ENCODE data around the gene MYH8. TPM values are rescaled to one million over a fixed set of nuclear protein-coding genes. Genes with fewer than 3 reads are reported as not detected.

The MYH8 gene
- total and polyA plus RNA-seq, 2 experiments from 2014 or later, result not detected

DNA sequence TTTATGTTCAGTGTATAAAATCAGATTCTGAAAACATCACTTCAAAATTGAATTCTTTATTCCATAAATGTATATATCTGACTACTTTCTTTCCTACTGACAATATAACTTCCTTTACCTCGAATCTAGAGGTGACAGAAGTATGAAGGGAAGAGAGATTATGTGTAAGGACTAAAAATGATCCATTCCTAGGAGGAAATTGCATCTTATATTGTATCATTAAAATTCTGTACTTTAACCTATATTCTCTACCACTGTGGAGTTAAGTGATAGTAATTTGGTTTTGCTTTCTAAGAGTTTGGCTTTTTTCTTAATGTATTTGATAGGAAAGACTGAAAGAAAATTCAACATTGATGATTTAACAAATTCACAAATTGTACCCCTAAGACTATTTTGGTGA, 36.2 kb upstream of the MYH8 start:
- ATAC-seq, result no peak
- Histone ChIP-seq H3K27ac (ENCODE audit: low read depth) (no peak overlapping the region), H4K20me1 (replicated peaks; ENCODE audit: insufficient read depth) (no peaks in the 10 kb centered on the region), H3K4me1 (ENCODE audit: insufficient read depth) (no peaks in the 10 kb centered on the region), H3F3A (replicated peaks; ENCODE audit: low read depth) (no peaks in the 10 kb centered on the region), H3K4me3 (no peak overlapping the region), H3K36me3 (ENCODE audit: insufficient read depth) (no peaks in the 10 kb centered on the region), H3K27me3 (ENCODE audit: insufficient read depth) (no peaks in the 10 kb centered on the region), H3K9me2 (ENCODE audit: insufficient read depth) (no peaks in the 10 kb centered on the region), H3K79me2 (replicated peaks; ENCODE audit: insufficient read depth) (no peaks in the 10 kb centered on the region), H2AFZ (no peak overlapping the region), H3K4me2 (no peak overlapping the region)
- no peaks in the 10 kb centered on the region for H3K9me3 Mint-ChIP-seq
- H3K27me3 Mint-ChIP-seq (ENCODE audit: insufficient read depth, low read depth, poor library complexity), result no peaks in the 10 kb centered on the region
- H3K4me1 Mint-ChIP-seq, result peaks cover 2% of the 10 kb centered on the region; the same call in 1 of the 3 replicates
- no peak for DNase-seq (ENCODE audit: low spot score)
- H3K36me3 Mint-ChIP-seq (ENCODE audit: low read depth), result no peaks in the 10 kb centered on the region
- no peak overlapping the region for H3K27ac Mint-ChIP-seq
- TF ChIP-seq NANOG (IDR thresholded peaks at IDR 0.05; ENCODE audit: borderline replicate concordance) (no peak), ZNF114 (CRISPR knock-in tag; IDR thresholded peaks at IDR 0.05) (no peak), EZH2 (IDR thresholded peaks at IDR 0.05; ENCODE audit: low read depth, unreplicated experiment) (no peak), ZNF331 (CRISPR knock-in tag; IDR thresholded peaks at IDR 0.05; ENCODE audit: low read depth) (no peak), JUNB (IDR thresholded peaks at IDR 0.05; ENCODE audit: unreplicated experiment) (no peak), POLR2AphosphoS5 (IDR thresholded peaks at IDR 0.05; ENCODE audit: low read depth) (no peak), CREB1 (CRISPR knock-in tag; IDR thresholded peaks at IDR 0.05; ENCODE audit: low read depth) (no peak)
- TF ChIP-seq, protein P1, sequence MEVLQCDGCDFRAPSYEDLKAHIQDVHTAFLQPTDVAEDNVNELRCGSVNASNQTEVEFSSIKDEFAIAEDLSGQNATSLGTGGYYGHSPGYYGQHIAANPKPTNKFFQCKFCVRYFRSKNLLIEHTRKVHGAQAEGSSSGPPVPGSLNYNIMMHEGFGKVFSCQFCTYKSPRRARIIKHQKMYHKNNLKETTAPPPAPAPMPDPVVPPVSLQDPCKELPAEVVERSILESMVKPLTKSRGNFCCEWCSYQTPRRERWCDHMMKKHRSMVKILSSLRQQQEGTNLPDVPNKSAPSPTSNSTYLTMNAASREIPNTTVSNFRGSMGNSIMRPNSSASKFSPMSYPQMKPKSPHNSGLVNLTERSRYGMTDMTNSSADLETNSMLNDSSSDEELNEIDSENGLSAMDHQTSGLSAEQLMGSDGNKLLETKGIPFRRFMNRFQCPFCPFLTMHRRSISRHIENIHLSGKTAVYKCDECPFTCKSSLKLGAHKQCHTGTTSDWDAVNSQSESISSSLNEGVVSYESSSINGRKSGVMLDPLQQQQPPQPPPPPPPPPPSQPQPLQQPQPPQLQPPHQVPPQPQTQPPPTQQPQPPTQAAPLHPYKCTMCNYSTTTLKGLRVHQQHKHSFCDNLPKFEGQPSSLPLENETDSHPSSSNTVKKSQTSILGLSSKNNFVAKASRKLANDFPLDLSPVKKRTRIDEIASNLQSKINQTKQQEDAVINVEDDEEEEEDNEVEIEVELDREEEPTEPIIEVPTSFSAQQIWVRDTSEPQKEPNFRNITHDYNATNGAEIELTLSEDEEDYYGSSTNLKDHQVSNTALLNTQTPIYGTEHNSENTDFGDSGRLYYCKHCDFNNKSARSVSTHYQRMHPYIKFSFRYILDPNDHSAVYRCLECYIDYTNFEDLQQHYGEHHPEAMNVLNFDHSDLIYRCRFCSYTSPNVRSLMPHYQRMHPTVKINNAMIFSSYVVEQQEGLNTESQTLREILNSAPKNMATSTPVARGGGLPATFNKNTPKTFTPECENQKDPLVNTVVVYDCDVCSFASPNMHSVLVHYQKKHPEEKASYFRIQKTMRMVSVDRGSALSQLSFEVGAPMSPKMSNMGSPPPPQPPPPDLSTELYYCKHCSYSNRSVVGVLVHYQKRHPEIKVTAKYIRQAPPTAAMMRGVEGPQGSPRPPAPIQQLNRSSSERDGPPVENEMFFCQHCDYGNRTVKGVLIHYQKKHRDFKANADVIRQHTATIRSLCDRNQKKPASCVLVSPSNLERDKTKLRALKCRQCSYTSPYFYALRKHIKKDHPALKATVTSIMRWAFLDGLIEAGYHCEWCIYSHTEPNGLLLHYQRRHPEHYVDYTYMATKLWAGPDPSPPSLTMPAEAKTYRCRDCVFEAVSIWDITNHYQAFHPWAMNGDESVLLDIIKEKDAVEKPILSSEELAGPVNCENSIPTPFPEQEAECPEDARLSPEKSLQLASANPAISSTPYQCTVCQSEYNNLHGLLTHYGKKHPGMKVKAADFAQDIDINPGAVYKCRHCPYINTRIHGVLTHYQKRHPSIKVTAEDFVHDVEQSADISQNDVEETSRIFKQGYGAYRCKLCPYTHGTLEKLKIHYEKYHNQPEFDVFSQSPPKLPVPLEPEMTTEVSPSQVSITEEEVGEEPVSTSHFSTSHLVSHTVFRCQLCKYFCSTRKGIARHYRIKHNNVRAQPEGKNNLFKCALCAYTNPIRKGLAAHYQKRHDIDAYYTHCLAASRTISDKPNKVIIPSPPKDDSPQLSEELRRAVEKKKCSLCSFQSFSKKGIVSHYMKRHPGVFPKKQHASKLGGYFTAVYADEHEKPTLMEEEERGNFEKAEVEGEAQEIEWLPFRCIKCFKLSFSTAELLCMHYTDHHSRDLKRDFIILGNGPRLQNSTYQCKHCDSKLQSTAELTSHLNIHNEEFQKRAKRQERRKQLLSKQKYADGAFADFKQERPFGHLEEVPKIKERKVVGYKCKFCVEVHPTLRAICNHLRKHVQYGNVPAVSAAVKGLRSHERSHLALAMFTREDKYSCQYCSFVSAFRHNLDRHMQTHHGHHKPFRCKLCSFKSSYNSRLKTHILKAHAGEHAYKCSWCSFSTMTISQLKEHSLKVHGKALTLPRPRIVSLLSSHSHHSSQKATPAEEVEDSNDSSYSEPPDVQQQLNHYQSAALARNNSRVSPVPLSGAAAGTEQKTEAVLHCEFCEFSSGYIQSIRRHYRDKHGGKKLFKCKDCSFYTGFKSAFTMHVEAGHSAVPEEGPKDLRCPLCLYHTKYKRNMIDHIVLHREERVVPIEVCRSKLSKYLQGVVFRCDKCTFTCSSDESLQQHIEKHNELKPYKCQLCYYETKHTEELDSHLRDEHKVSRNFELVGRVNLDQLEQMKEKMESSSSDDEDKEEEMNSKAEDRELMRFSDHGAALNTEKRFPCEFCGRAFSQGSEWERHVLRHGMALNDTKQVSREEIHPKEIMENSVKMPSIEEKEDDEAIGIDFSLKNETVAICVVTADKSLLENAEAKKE (CRISPR knock-in tag; IDR thresholded peaks at IDR 0.05), result no peak
- TF ChIP-seq, protein P2, sequence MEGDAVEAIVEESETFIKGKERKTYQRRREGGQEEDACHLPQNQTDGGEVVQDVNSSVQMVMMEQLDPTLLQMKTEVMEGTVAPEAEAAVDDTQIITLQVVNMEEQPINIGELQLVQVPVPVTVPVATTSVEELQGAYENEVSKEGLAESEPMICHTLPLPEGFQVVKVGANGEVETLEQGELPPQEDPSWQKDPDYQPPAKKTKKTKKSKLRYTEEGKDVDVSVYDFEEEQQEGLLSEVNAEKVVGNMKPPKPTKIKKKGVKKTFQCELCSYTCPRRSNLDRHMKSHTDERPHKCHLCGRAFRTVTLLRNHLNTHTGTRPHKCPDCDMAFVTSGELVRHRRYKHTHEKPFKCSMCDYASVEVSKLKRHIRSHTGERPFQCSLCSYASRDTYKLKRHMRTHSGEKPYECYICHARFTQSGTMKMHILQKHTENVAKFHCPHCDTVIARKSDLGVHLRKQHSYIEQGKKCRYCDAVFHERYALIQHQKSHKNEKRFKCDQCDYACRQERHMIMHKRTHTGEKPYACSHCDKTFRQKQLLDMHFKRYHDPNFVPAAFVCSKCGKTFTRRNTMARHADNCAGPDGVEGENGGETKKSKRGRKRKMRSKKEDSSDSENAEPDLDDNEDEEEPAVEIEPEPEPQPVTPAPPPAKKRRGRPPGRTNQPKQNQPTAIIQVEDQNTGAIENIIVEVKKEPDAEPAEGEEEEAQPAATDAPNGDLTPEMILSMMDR (conservative IDR thresholded peaks at IDR 0.05; ENCODE audit: low read depth in 2 of 2), result no peak
- H3K4me3 Mint-ChIP-seq, result no peak overlapping the region
